HG03045 (cell line): ENCODE data around the gene TEX13B.
"Not testable (repeated sequence)": the region's sequence is repeated elsewhere in the genome, so short reads cannot be mapped to it uniquely, and the experiment has no call there.

Experiments used
- ATAC-seq: cut with Tn5 transposase; IDR thresholded peaks from one replicate; pipeline ENCODE4 v1.9.1; 2021; ENCODE audit warnings: mild to moderate bottlenecking, moderate library complexity; ENCODE audit not compliant: unreplicated experiment

The TEX13B gene, protein sequence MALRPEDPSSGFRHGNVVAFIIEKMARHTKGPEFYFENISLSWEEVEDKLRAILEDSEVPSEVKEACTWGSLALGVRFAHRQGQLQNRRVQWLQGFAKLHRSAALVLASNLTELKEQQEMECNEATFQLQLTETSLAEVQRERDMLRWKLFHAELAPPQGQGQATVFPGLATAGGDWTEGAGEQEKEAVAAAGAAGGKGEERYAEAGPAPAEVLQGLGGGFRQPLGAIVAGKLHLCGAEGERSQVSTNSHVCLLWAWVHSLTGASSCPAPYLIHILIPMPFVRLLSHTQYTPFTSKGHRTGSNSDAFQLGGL

DNA sequence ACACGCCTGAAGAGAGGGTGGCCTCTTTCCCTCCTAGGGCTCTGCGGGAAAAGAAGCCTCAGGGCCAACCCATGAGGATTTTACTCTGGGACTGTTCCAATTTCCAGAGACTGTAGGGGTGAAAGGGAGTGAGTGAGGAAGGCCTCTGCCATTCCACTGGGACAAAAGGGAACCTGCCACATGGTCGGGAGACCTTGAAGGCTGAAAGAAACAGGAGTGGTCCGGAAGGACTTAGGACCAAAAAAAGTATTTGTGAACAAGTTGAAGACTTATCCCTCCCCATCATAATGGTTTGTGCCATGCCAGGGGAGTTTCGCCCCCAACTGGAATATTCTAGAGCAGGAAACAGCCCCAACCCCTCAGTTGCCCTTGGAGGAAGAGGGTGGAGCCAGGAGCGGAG is at the start of gene TEX13B:
TSS of gene TEX13B (minus strand) at position 15 of the 400 bp plus-strand sequence. CDS start 243 bp downstream, outside the sequence.
- ATAC-seq = no peak

DNA sequence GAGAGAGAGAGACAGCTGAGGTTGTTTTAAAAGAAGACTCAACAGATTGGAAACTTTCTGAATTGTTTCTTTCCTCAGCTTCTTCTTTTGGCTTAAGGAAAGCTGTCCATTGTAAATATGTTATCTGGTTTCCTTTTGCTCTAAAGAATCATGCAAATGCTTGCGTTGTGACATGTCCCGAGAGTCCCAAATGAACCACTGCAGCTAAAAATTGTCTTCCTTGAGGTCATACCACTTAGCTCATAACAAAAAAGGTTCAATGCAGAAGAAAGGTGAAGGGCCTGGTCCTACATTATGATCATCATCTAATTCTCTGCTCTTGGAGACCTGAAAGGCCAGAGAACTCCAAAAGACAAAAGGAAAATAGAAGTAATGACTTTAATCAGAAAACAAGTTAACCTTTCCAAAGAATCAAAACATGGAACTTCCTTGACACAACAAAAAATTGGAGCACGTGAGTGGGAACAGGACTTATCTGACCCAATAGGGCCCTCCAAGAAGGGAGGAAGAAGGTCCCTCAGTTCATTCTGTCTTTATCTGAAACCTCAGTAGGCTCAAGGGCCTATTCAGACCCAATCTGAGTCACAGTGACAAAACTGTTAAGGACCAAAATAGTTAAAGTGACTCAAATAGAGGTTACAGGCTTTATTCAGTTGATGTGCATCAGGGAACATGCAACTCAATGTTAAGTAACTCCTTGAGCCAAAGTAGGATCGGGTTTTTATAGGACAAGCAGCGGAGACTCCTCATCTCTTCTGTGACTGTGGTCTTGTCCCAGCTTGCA is 48.0 kb upstream of the TEX13B start:
- peak; percentile 78 for ATAC-seq

DNA sequence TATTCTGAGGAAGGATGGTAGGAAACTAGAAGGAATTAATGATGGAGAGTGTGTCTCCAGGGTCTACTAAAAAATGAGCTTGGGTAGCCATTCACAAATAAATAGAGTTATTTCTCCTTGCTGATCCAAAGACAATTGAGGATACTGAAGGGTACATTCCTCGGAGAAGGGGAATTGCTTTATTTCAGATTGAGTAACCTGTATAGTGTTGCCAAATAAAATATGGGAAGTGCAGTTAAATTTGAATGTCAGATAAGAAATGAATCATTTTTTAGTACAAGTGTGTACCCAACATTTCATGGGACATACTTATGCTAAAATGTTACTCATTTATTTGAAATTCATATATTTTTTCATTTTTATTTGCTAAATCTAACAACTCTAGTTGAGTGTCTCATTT is 46.7 kb upstream of the TEX13B start:
- no peak for ATAC-seq

DNA sequence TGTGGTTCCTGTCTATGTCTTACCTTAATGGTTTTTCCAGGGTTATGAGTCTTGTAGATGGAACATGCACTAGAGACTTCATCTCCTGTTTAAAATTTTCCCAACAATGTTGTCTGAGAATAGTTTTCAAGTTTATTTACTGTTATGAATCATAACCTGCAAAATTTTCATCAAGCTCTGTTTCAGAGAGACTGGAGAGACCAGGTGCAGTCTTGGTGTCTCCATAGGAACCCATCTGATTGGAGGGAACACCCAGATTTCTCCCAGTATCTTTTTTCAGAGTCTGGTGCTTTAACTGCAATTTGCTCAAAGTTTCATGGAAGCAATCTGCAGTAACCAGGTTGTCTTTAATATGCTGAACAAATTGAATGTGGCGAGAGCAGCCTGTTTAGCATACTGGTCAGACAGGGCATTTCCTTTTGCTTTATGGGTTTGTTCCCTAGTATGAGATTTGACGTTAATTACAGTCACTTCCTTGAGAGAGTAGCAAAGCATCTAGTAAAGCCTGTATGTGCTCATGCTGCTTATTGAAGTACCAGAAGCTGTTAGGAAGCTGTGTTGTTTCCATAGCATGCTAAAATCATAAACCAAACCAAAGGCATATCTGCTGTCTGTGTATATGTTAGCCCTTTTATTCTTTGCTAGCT is 43.9 kb upstream of the TEX13B start:
- ATAC-seq = no peak

DNA sequence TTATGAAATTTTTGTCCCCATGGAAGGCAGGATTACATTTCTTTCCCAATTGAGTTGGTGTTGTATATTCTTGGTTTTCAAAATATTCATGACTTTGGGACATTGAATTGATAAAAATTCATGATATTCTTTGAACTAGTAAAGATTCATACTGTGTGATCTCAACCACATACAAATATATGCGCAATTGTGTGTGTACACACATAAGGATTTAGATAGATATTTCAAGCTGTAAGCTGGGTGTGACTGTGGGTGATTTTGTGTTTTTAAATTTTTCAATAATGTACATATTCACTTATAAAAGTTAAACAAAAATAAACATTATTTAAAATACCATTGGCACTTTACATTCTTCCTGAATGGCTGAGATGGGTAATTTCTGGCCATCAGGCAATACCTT is 43.2 kb upstream of the TEX13B start:
- no peak for ATAC-seq

DNA sequence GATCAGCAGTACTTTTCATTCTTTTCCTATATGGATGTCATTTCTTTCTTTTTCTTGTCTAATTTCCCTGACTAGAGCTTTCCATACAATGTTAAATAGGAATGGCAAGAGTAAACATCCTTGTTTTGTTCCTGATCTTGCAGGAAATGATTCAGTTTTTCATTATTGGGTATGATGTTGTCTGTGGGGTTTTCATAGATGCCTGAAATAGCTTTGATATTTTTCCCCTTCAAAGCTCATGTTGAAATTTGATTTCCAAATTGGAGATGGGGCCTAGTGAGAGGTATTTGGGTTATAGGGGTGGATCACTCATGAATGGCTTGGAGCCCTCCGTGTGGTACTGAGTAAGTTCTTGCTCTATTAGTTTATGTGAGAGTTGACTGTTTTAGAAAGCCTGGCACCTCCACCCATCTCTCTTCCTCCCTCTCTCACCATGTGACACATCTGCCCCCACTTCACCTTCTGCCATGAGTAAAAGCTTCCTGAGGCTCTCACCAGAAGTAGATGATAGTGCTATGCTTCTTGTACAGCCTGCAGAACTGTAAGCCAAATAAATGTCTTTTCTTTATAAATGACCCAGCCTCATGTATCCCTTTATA is 40.4 kb upstream of the TEX13B start:
- no peak for ATAC-seq

DNA sequence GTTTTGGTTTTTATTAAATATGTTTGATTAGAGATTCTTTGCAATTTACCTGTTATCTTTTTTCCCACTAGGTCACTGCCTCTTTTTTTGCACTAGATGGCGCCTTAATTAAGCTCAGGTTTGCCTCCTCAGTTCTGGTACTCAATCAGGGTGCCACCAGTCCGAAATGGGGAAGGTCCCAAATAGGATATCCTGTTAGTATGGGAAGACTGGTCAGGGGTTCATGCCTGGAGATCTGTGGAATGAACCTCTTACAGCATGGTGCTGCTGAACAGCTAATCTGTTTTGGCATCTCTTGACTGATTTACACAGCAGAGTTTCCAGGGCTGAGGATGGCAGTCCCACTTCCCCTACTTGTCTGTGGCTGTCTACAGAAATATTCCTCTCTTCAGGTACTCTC is 38.5 kb upstream of the TEX13B start:
- no peak for ATAC-seq

DNA sequence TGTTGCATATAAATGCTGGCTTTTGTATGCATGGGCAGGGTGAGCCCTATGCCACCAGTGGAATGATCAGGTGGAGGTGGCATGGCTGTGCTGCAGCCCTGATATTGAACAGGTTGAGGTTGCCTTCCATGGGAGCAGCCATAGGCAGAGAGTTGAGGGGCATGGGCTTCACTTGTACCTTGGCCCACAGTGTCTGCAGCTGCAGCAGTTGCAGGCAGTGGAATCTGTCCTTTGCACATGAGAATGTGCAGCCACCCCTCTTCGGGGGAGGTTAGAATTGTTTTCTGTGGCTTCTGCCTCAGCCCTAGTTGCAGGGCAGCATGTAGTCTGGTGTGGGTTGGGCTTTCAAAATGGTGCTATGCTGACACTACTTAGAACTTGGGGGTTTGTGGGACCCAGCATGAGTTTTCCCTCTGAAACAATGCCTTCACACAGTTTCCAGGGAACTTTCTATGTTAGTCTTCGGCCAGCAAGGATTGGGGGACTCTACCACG is 37.3 kb upstream of the TEX13B start:
- ATAC-seq = no peak

DNA sequence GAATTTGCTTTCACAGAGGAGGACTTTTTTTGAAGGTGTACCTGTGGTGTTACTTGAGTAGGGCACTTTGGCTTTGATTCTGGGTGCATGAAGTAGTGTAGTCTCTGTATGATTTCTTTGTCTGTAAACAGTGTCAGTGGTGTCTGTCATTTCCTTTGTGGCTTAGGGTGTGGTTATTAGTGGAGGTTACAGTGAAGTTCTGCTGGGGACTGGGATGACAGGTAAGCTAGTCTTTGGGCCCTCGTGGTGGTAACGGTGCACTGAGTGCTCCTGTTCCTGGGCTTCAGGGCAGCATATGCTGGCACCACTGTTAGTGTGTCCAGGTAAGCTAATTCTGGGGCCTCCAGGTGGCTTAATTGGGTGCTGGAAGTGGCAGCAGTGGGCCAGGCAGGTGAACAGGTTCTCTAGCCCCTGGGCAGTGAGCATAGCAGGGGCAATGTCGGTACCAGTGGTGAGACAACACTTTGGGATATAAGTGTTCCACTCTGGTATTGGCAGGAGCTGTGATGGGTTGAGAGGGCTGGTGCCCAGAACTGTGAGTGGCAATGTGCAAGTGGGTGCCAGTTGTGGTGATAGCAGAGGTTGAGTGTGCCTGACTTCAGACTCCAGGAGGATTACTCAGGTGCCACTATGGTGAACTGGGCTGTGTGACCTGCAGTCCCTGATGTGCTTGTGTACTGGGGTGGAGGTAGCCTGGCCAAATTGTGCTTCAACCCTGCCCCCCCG is 36.6 kb upstream of the TEX13B start:
- no peak for ATAC-seq

DNA sequence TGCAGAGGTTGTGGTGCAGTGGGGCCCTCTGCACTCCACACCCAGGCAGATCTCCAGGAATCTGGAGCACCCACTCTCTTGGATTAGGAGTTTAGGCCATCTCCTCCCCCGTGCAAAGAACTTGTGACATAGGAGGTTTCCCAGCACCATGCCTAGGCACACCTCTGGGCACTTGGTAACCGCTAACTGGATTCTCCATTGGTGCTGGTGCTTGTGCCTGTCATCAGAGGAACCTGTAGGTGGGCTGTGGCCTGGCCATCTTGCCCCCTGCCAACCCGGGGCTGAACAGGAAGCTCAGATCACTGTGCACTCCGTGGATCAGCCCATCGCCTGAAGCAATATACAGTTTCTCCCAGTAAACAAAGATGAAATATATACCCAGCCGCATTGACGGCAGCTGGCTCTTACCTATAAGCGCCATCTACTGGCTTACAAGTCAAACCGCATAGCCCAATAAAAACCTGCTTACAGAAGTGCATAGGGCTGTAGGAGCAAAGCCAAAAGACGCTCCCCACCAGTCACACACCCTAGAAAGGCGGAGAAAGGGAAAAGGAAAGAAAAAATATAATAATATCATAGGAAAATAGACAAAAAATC is 19.1 kb upstream of the TEX13B start:
- ATAC-seq = no peak

DNA sequence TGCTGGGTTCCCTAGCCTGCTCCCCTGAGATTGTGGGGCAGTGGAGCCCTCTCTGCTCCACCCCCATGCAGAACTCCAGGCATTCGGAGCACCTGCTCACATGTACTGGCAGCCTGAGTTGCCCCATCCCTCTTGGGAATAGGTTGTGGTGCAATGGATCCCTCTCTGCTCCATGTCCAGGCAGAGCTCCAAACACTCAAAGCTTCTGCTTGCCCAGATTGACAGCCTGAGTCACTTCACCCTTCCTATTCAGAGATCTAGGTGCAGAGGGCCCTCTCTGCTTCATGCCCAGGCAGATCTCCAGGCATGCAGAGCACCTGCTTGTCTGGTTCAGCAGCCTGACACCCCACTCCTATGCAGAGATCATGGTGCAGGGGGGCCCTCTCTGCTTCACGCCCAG is 18.6 kb upstream of the TEX13B start:
- ATAC-seq = no peak

DNA sequence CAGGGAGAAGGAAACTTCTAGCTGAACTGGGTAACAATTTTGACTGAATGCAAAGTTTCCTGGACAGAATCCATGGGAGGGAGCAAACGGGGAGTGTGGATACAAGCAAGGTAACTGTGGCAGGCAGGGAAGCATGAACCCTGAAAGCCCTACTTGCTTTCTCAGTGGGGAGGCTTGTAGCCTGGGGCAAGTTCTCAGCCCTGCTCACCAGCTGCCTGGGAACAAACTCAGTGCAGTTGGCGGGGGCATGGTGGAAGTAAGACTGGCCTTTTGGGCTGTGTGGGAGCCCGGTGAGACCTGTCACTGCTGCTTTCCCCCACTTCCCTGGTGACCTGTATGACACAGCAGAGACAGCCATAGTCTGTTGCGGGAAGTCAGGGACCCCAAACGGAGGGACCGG is 14.0 kb upstream of the TEX13B start:
- no peak for ATAC-seq

DNA sequence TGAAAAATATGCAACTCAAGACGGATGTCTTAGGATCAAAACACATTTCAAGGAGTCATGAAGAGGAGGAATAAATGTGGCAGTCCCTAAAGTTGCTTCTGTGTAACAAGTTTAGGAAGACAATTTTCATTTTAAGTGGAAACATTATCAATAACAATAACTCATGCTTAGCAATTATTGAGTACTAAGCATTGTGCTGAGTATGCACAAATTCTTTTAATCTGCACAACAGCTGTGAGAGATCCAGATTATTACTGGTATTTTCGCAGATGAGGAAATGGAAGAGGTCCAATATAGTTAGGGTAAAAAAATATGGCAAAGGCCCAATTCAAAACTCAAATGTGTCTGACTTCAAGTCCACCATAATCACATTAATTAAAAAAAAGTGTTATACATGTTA is 2.9 kb upstream of the TEX13B start:
- no peak for ATAC-seq

DNA sequence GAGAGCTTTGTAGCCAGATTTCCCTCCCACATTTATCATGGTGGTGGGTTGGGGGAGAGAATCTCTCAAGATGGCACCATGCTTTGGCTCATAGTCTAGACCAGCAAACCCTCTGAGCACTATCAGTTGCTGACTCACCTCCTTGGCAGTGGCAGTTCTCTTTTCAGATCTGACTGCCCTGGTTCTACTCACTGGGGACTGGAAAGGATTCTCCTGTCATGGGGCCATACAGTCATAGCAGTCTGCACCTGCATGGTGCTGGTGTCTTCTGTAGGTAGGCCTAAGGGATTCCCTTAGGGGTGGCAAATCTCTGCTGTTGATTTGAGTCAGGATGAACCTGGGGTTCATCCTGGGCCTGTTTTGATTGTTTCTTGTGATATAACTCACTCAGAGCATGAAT is 2.6 kb downstream of the TEX13B start:
- ATAC-seq = no peak

DNA sequence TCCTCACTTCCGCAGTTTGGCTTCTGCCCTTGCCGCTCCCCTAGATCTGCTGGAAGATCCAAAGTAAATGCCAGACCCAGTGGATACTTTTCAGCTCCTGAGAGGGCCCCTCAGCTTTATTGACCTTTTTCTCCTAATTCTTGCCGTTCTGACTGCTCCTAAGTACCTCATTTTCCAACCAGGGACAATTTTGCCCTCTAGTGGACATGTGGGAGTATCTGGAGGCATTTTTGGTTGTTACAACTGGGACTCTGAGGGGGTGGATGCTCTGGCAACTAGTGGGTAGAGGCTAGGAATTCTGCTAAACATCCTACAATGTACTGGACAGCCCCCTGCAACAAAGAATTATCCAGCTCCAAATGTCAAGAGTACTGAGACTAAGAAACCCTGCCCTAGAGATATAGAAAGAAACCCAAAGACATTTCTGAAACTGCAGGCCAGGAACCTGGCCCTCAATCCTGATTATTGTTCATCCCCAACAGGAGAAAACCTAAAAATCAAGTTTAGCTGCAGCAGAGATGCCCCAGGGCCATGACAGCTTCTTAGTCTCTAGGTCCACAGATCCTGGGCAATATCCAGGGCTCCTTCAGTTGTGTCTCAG is 3.4 kb downstream of the TEX13B start:
- ATAC-seq = no peak

DNA sequence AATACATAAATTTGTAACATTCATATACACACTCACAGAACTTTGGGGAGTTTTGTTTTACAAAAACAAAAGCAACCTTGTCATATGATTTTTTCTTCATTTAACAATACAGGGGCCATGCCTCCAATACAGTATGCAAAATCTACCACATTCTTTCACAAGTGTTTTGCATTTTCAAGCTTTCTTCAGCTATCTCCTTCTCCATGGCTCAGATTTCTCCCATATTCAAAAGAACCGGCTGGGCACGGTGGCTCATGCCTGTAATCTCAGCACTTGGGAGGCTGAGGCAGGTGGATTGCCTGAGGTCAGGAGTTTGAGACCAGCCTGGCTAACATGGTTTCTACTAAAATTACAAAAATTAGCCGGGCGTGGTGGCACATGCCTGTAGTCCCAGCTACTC is 4.1 kb downstream of the TEX13B start:
- no peak for ATAC-seq

DNA sequence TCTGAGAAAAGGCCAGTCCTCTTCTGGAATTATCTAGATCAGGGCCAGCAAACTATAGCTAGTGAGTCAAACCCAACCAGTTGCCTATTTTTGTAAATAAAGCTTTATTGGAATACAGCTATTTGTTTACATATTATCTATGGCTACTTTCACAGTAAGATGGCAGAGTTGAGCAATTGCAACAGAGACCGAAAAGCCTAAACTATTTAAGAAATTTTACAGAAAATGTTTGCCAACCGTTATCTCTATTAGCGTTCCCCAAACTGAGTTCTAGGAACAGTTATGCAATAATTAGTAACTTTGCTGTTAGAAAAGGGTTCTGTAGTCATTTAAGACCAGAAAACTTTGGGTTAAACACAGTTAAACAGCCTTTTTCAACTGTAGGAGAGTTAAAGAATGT is 10.5 kb downstream of the TEX13B start:
- no peak for ATAC-seq

DNA sequence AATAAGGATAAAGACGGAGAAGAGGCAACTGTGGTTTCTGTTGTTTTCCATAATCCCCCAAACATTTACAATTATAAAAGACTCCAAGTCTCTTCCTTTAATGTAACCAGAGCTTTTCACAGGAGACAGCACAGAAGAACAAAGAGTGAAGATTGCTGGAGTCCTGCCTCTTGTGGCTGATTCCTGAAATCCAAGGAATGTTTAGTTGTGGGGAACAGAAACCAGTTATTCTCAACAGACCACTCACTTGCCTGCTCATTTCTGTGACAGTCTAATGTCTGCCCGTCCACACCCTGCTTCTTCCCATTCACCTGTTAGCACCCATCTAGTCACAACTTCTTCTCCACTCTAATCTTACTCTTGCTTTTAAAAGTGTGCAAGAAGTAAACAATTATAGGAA is 12.1 kb downstream of the TEX13B start:
- ATAC-seq = no peak

DNA sequence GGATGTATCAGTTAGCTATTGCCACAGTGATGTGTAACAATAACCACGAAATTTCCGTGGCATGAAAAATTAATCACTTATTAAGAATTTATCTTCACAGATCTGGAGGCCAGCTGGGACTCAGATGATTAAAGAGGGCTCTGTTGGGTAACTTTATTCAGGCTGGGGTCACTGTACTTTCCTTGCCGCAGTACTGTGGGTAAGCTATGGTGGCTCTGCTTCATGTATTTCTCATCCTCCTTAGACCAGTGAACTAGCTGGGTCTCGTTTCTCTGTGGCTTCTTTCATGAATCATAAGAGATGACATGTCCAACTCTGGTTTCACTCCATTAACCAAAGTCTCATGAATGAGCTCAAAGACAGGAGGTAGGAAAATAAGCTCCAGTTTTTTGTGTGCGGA is 13.5 kb downstream of the TEX13B start:
- ATAC-seq = no peak

DNA sequence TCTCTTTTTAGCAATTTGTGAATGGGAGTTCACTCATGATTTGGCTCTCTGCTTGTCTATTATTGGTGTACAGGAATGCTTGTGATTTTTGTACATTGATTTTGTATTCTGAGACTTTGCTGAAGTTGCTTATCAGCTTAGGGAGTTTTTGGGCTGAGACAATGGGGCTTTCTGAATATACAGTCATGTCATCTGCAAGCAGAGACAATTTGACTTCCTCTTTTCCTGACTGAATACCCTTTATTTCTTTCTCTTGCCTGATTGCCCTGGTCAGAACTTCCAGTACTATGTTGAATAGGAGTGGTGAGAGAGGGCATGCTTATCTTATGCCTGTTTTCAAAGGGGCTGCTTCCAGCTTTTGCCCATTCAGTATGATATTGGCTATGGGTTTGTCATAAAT is 26.8 kb downstream of the TEX13B start:
- not testable (repeated sequence) for ATAC-seq
